H9 (cell line): ENCODE data around the gene CTNNAL1. TPM values are rescaled to one million over a fixed set of nuclear protein-coding genes. Genes with fewer than 3 reads are reported as not detected.
A peak's percentile ranks its signal among the peaks of the same experiment; 100 is the strongest.

Experiments
- DNase-seq: peaks from one replicate; pipeline ENCODE4 v3.0.0-alpha.2; 2017
- H2AFZ ChIP-seq: one replicate; pipeline ENCODE4 v1.6.1; 2013; ENCODE audit warnings: mild to moderate bottlenecking, low read length, control low read depth, moderate library complexity
- H2AK5ac ChIP-seq: 2 replicates; pipeline ENCODE4 v1.6.1; 2013; ENCODE audit warnings: low read length, control low read depth, mixed read lengths; ENCODE audit not compliant: insufficient read length
- H2BK120ac ChIP-seq: one replicate; pipeline ENCODE4 v1.6.1; 2013; ENCODE audit warnings: low read depth, mild to moderate bottlenecking, low read length, control low read depth, inconsistent platforms; ENCODE audit not compliant: poor library complexity, severe bottlenecking
- H2BK12ac ChIP-seq: 2 replicates; pipeline ENCODE4 v1.6.1; 2013; ENCODE audit warnings: low read length, control low read depth, mixed read lengths, low read depth; ENCODE audit not compliant: insufficient read length
- H2BK15ac ChIP-seq: 2 replicates; pipeline ENCODE4 v1.6.1; 2013; ENCODE audit warnings: low read depth, low read length, control low read depth
- H2BK20ac ChIP-seq: one replicate; pipeline ENCODE4 v1.6.1; 2013; ENCODE audit warnings: low read depth, mild to moderate bottlenecking, low read length, control low read depth, inconsistent platforms; ENCODE audit not compliant: poor library complexity, severe bottlenecking
- H2BK5ac ChIP-seq: 2 replicates; pipeline ENCODE4 v1.6.1; 2013; ENCODE audit warnings: low read length, control low read depth, mixed read lengths; ENCODE audit not compliant: insufficient read length
- H3K14ac ChIP-seq: 2 replicates; pipeline ENCODE4 v1.6.1; 2013; ENCODE audit warnings: low read length, control low read depth; ENCODE audit not compliant: insufficient read depth
- H3K18ac ChIP-seq: 2 replicates; pipeline ENCODE4 v1.6.1; 2013; ENCODE audit warnings: low read depth, mild to moderate bottlenecking, mixed read lengths, low read length, control low read depth; ENCODE audit not compliant: insufficient read length
- H3K23ac ChIP-seq: 2 replicates; pipeline ENCODE4 v1.6.1; 2013; ENCODE audit warnings: low read length, control low read depth, mixed read lengths, low read depth; ENCODE audit not compliant: insufficient read length
- H3K23me2 ChIP-seq: 2 replicates; pipeline ENCODE4 v1.6.1; 2013; ENCODE audit warnings: low read depth, mild to moderate bottlenecking, mixed read lengths, low read length, control low read depth; ENCODE audit not compliant: insufficient read length, poor library complexity, severe bottlenecking
- H3K27ac ChIP-seq: 2 replicates; pipeline ENCODE4 v1.5.1; 2013; ENCODE audit warnings: low read length, control low read depth, mixed read lengths, low read depth; ENCODE audit not compliant: insufficient read length
- H3K27me3 ChIP-seq: 2 replicates; pipeline ENCODE4 v1.6.1; 2013; ENCODE audit warnings: low read length, control low read depth, inconsistent platforms; ENCODE audit not compliant: insufficient read depth
- H3K4ac ChIP-seq: 2 replicates; pipeline ENCODE4 v1.6.1; 2013; ENCODE audit warnings: low read depth, mild to moderate bottlenecking, control low read depth, inconsistent platforms, low read length, moderate library complexity
- H3K4me1 ChIP-seq: 2 replicates; pipeline ENCODE4 v1.6.1; 2013; ENCODE audit warnings: low read length, control low read depth, inconsistent platforms; ENCODE audit not compliant: insufficient read depth
- H3K4me2 ChIP-seq: 2 replicates; pipeline ENCODE4 v1.6.1; 2013; ENCODE audit warnings: low read length, control low read depth, mixed read lengths; ENCODE audit not compliant: insufficient read length, insufficient read depth
- H3K56ac ChIP-seq: 2 replicates; pipeline ENCODE4 v1.6.1; 2013; ENCODE audit warnings: low read depth, mild to moderate bottlenecking, mixed read lengths, low read length, control low read depth; ENCODE audit not compliant: insufficient read length
- H3K79me1 ChIP-seq: 2 replicates; pipeline ENCODE4 v1.6.1; 2013; ENCODE audit warnings: low read depth, mild to moderate bottlenecking, moderate library complexity, low read length, control low read depth, inconsistent platforms; ENCODE audit not compliant: insufficient read depth, poor library complexity, severe bottlenecking
- H3K79me2 ChIP-seq: 2 replicates; pipeline ENCODE4 v1.6.1; 2013; ENCODE audit warnings: low read length, control low read depth, inconsistent platforms; ENCODE audit not compliant: insufficient read depth
- H3K9ac ChIP-seq: 2 replicates; pipeline ENCODE4 v1.6.1; 2013; ENCODE audit warnings: low read length, control low read depth, mixed read lengths; ENCODE audit not compliant: insufficient read length; ENCODE audit errors: extremely low read depth
- H3K9me3 ChIP-seq: one replicate; pipeline ENCODE4 v1.6.1; 2013; ENCODE audit warnings: low read depth, low read length, inconsistent platforms; ENCODE audit not compliant: control insufficient read depth
- H3T11ph ChIP-seq: one replicate; pipeline ENCODE4 v1.6.1; 2013; ENCODE audit warnings: mild to moderate bottlenecking, low read length, control low read depth, inconsistent platforms
- H4K20me1 ChIP-seq: one replicate; pipeline ENCODE4 v1.6.1; 2013; ENCODE audit not compliant: control insufficient read depth, insufficient read length, insufficient read depth
- H4K5ac ChIP-seq: 2 replicates; pipeline ENCODE4 v1.6.1; 2013; ENCODE audit warnings: low read depth, mild to moderate bottlenecking, mixed read lengths, low read length, control low read depth; ENCODE audit not compliant: insufficient read length
- H4K8ac ChIP-seq: replicated peaks from 2 replicates; pipeline ENCODE4 v1.6.1; 2013; ENCODE audit warnings: low read length, control low read depth, mixed read lengths, low read depth; ENCODE audit not compliant: insufficient read length
- H4K91ac ChIP-seq: 2 replicates; pipeline ENCODE4 v1.6.1; 2013; ENCODE audit warnings: low read depth, mild to moderate bottlenecking, moderate library complexity, mixed read lengths, low read length, control low read depth; ENCODE audit not compliant: insufficient read length
- H3K27ac Mint-ChIP-seq, 3 experiments: 2 replicates in 2 of 3; 3 replicates in 1 of 3; pipeline ENCODE4 v1.8.0; 2020 to 2021; ENCODE audit warnings: mixed read lengths in 3 of 3, mild to moderate bottlenecking in 1 of 3, moderate library complexity in 1 of 3
- H3K27me3 Mint-ChIP-seq: 2 replicates; pipeline ENCODE4 v1.8.0; 2021; ENCODE audit warnings: low read depth, mild to moderate bottlenecking, moderate library complexity, mixed read lengths
- H3K36me3 Mint-ChIP-seq, 3 experiments: 2 replicates in 2 of 3; 3 replicates in 1 of 3; pipeline ENCODE4 v1.8.0; 2020 to 2021; ENCODE audit warnings: low read depth in 3 of 3, mixed read lengths in 3 of 3; ENCODE audit not compliant: insufficient read depth in 1 of 3
- H3K4me1 Mint-ChIP-seq, 2 experiments: 2 replicates each; pipeline ENCODE4 v1.8.0; 2020; ENCODE audit warnings: mixed read lengths in 2 of 2
- H3K4me3 Mint-ChIP-seq, 2 experiments: 2 replicates in 1 of 2; 3 replicates in 1 of 2; pipeline ENCODE4 v1.8.0; 2020 to 2021; ENCODE audit warnings: mild to moderate bottlenecking in 2 of 2, mixed read lengths in 2 of 2, moderate library complexity in 1 of 2
- H3K9me3 Mint-ChIP-seq, 2 experiments: 2 replicates in 1 of 2; 3 replicates in 1 of 2; pipeline ENCODE4 v1.8.0; 2020; ENCODE audit warnings: mild to moderate bottlenecking in 2 of 2, mixed read lengths in 2 of 2, moderate library complexity in 1 of 2
- CTCF ChIP-seq: fragments of 200-600 bp; sonication (generic); conservative IDR thresholded peaks from 3 replicates; pipeline ENCODE4 v1.8.0; 2021; ENCODE audit warnings: antibody characterized with exemption, mild to moderate bottlenecking
- WGBS: extraction: QIAGEN DNeasy Blood & Tissue Kit; methylation state at CpG from one replicate; pipeline ENCODE4 v1.1.7; 2013; ENCODE audit warnings: missing lambda C conversion rate, low lambda C conversion rate, mixed read lengths; ENCODE audit not compliant: insufficient read length; ENCODE audit errors: extremely low coverage; 5-methylcytosine and 5-hydroxymethylcytosine counted together
- total RNA-seq: library from RNA; stranded (reverse); gene quantifications from 2 replicates; pipeline ENCODE4 v1.2.1, GENCODE V29; 2021

The CTNNAL1 gene
- total RNA-seq, 1 experiment from 2014 or later, result 52.9 TPM

- TF ChIP-seq CTCF, result no peak
- Histone ChIP-seq H3K4me1 (no peaks in the 10 kb centered on the region), H3K27me3 (no peaks in the 10 kb centered on the region; the same call in 1 of the 2 replicates), H3K79me2 (no peaks in the 10 kb centered on the region), H3T11ph (no peak overlapping the region), H4K5ac (no peak overlapping the region), H4K91ac (no peak overlapping the region), H2BK15ac (no peak overlapping the region), H2BK12ac (no peak overlapping the region), H2BK20ac (no peak overlapping the region), H4K20me1 (no peaks in the 10 kb centered on the region), H4K8ac (no peak overlapping the region), H3K9ac (no peak overlapping the region), H3K23me2 (peaks cover 12% of the 10 kb centered on the region), H3K4ac (no peak overlapping the region), H3K23ac (no peak overlapping the region), H2BK120ac (no peak overlapping the region), H2AFZ (no peak overlapping the region), H2BK5ac (no peak overlapping the region), H2AK5ac (no peak overlapping the region), H3K14ac (no peak overlapping the region), H3K56ac (no peak overlapping the region), H3K27ac (no peak overlapping the region), H3K79me1 (no peaks in the 10 kb centered on the region), H3K18ac (no peak overlapping the region), H3K4me2 (no peak overlapping the region), H3K9me3 (no peaks in the 10 kb centered on the region)
- Mint-ChIP-seq H3K9me3 (no peaks in the 10 kb centered on the region; a peak in 2 of 5 replicates), H3K4me1 (peaks cover 17 to 28% of the 10 kb centered on the region in 2 experiments), H3K36me3 (peaks cover 10 to 24% (median 22%) of the 10 kb centered on the region in 3 experiments), H3K27ac (peak overlapping the region in 1 of 3 experiments; percentile 25; a peak in 1 of 7 replicates), H3K27me3 (peaks cover 11% of the 10 kb centered on the region), H3K4me3 (no peak overlapping the region)
- DNase-seq, result no peak
- no CpG with 5 or more reads among the region's 1 CpG for WGBS
These were observed 2.8 kb upstream of the CTNNAL1 start for GRCh38 chr9:109016132-109016531.
